Fibroblast of skin of right biceps (primary cell): ENCODE measurements around the gene TFDP1.
A peak's percentile ranks its signal among the peaks of the same experiment; 100 is the strongest.
"Not testable (repeated sequence)": the region's sequence is repeated elsewhere in the genome, so short reads cannot be mapped to it uniquely, and the experiment has no call there.

Source experiments
- DNase-seq: peaks from one replicate; pipeline ENCODE4 v3.0.0-alpha.2; 2013

The TFDP1 gene

DNA sequence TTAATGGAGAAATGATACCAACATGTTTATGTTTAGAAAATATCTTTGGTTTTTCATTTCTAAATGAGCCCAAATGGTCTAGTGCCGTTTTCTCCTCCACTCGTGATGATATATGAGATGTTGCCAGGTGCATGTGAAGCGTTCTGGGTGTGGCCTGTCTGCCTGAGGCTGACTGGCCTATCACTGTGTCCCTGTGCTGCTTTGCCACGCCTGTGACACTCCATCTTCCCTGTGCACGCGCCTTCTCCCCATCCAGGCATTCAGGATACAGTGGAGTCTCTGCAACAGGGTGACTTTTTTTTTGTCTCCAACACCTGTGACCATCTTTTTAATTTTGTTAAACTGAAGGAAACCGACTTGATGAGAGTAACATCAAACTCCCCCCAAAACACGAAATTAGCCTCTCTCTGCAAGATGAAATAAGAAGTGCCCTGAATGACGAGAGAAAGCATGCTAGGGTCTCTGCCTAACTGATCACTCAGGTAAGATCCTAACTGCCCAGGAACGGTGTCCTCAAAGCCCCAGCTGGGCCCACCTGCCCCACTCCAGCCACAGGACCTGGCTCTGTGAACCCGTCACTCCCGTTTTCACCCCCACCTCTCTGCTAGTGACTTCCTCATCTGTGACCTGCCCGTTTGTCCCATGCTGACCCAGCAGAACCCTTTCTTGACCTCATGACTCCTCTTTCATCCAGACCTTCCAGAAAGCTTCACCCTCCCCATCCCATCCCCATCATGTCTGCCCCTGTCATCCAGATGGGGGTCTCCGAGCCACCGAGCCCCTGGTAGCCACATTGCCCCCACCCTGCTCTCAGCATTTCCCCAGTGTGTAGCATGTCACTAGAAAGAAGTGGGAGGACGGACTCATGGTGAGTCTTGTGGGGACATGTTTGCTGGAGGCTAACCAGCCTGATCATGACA lies 33.2 kb upstream of the TFDP1 start:
- no peak for DNase-seq

DNA sequence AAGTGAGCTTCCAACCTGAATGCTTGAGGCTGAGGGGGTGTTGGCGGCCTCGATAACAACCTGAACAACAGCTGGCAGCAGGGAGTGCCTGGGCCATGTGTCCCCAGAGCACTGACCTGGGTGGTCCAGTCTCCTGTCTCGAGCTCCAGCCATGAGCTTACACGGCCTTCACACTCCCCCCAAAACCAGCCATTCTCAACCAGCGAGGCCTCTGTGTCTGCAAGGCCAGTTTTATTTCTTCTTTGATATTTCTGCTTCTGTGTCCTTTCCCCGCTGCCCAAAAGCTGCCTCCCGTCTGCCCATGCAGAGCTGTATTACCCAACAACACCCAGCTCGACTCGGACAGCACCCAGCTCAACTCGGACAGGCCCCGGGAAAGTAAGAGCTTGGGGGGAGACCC lies 32.5 kb upstream of the TFDP1 start:
- DNase-seq, result no peak

DNA sequence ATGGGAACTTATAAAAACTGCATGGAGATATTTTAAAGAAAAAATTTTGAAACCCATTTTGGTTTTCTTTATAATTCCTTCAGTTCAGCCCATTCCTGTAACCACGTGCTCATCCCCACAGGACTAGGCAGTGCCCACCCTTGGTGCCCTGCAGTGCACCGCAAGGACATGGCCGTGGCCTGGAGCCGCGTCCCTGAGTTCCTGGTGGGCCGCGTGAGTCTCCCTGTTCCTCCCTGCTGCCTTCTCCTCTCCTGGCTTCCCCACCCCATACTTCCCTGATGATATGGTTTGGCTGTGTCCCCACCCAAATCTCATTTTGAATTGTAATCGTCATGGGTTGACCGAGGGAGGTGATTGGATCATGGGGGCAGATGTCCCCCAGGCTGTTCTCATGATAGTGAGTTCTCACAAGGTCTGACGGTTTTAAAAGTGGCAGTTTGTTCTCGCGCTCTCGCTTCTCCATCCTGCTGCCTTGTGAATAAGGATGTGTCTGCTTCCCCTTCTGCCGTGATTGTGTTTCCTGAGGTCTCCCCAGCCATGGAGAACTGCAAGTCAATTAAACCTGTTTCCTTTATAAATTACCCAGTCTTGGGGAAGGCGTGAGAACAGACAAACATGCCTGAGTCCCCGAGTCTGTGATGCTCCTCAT lies 31.6 kb upstream of the TFDP1 start:
- DNase-seq, result no peak

DNA sequence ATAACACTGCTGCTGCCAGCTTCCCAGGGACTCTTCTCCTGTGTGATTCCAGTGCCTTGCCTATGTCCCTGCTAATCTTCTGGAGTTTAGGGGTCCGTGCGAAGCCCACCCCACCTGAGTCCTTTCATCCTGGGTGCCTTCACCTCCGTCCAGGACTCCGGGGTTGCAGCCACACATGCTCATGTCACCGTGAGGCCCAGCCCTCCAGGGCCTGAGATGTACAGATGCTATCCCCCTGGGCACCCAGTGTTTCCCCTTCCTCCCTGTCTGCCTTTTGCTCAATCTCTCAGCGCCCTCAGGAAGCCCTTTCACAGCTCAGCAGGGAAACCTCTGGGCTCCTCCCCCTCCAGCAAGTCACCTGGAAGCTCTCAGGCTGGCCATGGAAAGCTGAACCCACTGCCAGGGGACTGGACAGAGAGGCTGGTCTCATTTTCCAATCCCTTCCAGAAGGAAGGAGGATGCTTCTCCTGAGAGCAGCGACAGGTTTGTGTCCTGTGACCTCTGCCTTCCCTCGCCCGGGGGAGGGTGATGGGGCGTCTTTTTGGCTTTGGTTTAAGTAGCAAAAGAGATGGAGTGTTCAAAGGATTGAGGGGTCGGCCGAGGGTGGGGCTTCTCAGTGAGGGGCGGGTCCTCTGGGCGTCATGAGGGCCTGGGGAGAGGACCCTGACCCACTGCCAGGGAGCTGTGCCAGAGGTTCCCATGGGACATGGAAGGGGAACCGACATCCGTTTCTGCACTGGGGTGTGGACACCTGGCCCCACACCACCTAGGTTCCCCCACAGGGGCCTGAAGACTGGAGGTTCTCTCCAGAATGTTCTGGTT lies 30.8 kb upstream of the TFDP1 start:
- no peak for DNase-seq

DNA sequence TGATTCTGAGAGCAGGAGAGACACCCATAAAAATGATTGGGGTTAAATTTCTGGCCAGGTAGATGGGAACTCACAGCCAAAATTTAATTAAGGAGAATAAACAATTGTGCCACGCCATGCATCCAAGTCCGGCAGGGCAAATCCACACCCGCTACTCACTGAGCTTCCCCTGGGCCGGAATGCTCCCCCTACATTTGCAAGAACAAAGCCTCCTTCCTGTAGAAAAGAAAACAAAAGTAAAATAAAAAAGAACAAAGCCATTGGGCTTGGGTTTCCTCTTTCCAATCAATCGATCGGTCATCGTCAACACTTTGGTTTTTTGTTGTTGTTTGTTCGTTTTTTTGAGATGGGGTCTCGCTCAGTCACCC lies 30.2 kb upstream of the TFDP1 start:
- no peak for DNase-seq

DNA sequence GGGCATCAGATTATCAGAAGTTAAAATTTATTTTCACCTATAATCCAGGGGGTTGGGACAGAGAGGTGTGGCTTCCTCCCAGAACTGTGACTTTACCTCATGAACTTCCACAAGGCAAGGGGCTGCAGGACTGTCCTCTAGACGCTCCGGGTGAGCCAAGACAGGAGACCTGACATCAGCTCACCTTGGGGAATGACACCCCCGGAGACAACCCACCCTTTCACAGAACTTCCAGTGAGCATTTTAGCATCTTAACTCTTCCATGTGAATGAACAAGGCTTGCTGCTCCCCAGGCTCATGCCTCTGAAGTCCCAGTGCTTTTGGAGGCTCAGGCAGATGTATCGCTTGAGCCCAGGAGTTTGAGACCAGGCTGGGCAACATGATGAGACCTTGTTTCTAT lies 29.4 kb upstream of the TFDP1 start:
- DNase-seq, result no peak

DNA sequence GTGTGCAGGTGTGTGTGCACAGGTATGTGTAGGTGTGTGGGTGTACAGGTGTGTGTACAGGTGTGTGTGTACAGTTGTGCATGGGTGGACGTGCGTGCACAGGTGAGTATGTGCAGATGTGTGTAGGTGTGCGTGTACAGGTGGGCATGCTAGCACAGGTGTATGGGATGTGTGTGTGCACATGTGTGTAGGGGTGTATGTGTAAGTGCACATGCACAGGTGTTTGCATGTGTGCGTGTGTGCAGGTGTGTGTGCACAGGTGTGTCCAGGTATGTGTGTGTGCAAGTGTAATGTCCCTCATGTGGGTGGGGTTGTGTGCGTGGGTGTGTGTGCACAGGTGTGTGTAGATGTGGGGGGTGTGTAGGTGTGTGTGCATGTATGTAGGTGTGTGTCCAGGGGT lies 27.5 kb upstream of the TFDP1 start:
- DNase-seq, result no peak

DNA sequence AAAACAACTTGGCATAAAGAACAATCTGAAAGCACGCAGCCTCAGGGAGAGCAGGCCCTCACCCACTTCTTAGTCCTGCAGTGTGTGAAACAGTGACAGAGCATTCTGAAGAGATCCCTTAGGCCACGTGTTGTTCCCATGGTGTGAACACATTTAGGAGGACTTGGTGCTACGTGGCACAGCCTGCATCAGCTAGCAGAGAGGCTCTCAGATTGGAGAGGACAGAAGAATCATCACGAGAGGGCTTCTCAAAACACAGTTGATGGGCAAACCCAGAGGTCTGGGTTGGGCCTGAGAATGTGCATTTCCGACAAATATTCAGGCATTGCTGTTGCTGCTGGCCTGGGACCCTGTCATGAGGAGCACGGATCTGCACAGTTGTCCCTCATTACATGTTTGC lies 26.1 kb upstream of the TFDP1 start:
- no peak for DNase-seq

DNA sequence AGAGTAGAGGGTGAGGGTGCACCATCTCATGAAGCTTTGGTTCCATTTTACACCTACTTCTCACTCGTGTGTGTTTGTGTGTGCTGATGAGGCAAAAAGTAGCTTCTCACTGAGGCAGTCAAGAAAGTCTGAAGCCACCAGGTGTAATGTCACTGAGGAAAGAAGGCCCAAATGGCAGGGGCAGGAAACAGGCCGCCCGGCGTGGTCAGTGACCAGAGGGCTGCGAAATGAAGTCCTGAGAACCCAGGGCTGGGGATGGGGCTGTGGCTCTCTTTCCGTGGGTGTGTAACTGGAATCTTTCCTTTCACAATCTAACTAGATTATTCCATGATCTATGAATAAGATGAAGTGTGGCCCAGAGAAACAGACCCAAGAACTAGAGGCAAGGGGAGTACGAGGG lies 25.5 kb upstream of the TFDP1 start:
- DNase-seq, result no peak

DNA sequence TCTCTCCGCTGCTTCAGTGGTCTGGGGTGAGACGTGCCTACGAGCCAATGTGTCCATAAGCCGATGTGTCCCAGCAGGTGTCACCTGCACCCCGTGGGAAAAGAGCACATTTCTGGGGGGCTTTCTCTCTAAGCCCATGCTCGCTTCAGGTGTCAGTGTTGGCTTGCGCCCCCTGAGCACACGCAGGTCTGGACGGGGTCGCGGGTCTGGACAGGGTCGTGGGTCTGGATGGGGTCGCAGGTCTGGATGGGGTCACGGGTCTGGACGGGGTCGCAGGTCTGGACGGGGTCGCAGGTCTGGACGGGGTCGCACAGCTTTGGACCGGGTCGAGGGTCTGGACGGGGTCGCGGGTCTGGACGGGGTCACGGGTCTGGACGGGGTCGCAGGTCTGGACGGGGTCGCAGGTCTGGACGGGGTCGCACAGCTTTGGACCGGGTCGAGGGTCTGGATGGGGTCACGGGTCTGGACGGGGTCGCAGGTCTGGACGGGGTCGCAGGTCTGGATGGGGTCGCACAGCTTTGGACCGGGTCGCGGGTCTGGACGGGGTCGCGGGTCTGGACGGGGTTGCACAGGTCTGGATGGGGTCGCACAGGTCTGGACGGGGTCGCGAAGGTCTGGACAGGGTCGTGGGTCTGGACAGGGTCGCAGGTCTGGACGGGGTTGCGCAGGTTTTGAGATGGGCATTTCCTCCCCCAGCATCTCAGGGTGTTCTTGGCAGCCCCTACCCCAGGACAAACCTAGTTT lies 24.5 kb upstream of the TFDP1 start:
- no peak for DNase-seq

DNA sequence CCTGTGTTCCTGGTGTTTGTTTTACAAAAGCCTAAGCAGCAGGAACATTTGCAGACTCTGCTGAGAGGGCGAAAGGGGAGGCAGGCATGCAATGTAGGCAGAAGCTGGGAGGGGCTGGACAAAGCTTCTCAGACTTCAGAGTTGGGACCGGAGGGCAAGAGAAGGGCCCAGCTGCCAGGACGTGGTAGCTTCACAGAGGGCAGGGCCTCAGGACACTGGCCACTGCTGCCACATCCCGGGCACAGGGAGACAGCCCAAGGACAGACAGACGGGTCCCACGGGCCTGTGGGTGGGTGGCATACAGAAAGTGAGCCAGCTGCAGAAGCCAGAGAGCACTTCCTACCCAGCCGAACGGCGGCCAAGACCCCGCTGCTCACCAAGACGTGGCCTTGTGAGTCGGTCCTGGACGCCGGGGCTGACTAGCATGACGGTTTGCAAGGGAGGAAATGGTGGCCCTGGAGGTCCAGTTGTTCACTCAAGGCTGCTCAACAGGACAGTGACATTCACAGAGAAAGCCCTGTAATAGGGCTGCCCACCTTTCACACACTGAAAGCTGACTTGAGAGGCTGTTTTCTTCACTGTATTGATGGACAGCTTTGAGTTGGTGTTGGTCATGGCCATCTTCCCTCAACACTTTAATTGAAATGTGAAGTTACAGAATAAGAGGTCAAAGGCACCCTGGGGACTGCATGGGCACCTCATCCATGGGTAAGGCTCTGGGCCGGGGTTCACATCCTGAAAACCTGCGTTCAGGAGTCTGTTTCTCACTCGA lies 23.7 kb upstream of the TFDP1 start:
- DNase-seq, result no peak

DNA sequence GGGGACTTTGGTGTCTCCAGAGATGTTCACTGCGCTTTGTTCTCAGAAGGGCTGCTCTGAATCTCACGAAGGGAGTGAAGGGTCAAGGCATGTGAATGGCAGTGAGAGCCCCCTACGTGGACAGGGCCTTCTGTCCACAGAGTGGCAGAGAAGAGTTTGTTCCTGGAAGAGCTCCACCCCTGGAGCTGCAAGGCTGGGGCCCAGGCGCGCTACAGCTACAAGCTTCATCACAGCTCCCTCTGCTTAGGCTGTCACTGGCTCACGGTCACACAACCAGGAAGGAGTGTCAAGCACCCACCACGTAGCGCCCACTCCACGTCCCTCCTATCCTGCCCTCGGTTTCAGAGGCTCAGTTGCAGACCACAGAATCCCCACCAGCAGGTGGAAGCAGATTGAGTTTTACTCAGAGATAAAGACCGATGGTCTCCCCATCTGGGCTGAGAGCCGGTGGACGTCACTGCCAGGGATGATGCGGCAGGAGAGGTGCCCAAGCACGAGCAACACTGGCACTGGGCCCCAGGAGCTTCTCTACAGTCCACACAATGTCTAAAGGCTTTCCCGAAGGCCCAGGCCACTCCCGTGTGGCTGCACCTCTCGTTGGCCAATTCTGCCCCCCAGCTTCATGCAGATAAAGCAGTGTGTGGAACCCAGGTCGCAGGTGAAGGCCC lies 23.0 kb upstream of the TFDP1 start:
- no peak for DNase-seq

DNA sequence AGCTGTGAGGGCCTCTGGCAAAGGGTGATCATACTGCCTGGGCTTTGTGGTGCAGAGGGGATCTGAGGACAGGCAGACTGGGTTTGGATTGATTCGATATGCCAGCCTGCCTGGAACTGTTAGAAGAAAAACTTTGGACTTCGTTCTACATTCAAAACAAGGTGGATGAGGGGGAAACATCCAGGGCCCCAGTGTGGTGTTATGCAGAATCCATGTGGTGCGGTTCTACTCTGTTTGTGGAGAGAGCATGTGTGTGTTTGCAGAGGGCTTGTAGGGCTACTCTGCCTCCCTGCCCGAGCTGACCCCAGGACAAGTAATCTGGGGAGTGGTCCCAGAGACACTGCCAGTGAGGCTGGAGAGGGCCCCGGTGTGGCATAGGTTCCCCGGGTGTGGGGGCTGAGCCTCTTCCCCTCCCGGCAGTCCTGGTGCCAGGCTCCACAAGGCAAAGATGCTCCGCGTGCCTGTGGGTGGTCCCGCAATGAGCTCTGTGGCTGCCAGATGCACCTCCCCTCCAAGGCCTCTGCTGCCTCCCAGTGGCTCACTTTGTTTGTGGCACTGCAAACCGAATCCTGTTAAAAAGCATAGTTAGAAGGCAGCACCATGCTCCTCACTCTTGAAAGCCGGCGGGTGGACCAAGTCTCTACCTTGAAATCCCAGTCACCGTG lies 22.3 kb upstream of the TFDP1 start:
- peak; percentile 76 for DNase-seq

DNA sequence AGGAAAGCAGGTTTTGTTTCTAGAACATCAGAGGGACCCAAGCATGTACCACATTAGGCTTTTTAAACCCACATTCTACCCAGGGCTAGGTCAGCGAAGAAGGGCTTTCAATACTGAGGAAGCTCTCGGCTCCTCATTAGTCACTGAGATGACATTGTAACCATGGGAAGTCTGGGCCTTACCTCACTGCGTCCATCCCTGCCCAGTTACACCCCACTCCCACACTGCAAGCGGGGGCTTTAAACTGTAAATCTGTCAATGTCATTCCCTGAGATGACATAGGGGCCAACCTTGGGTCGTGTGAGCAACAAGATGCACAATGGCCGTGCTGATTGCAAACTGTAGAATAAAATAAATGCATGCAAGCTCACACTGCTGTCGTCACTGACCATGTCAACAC lies 21.7 kb upstream of the TFDP1 start:
- no peak for DNase-seq

DNA sequence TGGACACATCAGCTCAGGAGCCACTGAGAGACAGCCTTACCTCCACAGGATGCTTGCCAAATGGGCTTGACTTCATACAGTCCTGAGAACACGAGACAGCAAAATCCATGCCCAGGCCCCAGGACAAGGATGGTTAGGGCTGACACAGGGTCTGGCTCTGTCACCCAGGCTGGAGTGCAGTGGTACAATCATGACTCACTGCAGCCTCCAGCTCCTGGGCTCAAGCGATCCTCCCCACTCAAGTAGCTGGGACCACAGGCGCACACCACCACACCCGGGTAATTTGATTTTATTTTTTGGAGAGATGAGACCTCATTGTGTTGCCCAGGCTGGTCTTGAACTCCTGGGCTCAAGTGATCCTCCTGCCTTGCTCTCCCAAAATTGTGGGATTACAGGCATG lies 21.0 kb upstream of the TFDP1 start:
- DNase-seq, result not testable (repeated sequence)

DNA sequence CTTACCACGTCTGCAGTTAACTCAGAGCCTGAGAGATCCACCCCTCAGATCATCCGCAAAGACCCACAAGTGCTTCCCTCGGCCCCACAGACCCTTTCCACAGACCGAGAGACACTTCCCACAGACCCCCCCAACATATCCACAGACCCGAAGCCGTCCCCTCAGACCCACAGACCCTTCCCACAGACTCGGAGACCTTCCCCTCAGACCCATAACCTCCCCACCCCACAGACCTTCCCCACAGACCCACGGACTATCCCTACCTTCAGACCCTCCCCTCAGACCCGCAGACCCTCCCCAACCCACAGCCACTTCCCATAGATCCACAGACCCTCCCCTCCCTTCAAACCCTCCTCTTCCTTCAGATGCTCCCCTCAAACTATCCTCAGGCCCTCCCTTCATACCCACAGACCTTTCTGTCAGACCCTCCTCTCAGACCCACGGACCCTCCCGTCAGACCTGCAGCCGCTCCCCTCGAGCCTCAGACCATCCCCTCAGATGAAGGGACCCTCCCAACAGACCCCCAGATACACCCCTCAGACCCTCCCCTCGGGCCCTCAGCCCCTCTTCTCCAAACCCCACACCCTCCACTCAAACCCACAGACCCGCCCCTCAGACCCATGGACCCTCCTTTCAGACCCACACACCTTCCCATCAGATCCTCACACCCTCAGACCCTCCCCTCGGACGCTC lies 20.1 kb upstream of the TFDP1 start:
- no peak for DNase-seq

DNA sequence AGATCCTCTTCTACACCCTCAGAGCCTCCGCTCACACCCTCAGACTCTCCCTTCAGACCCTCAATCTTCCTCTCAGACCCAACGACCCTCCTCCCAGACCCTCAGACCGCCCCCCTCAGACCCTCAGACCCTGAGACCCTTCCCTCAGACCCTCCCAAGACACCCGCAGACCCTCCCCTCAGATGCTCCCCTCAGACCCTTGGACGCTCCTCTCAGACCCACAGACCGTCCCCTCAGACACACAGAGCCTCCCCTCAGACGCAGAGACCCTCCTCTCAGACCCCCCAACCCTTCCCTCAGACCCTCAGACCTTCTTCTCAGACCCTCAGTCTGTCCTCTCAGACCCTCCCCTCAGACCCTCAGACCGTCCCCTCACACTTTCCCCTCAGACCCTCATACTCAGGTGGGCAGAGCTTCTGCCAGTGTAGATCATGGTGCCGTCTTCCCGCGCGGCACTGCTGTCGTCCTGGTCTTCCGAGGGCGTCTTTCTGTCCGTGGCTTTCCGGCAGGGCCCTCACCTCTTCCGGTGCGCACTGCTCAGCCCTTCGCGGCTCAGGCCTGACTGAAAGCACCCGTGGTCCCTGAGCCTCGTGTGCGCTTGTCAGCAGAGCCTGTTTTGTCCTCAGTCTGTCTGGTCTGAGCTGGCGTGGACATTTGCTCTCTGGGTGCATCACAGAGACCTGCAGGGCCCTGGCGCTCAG lies 18.9 kb upstream of the TFDP1 start:
- no peak for DNase-seq

DNA sequence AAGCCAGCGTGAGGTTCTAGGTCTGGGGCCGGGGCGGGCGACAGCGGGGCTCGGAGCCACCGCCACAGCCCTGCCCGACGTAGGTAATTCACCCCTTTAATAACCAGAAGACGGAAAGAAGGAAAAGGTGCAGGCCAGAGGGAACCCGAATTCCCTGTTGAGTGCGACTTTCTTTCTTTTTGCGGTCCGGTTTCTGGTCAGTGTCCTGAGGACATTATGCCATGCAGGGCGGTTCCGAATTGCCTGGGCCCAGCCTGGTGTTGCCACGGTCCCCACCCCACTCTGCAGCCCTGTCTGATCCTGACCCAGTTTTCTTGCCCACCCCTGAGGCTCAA lies 18.4 kb upstream of the TFDP1 start:
- DNase-seq, result no peak

DNA sequence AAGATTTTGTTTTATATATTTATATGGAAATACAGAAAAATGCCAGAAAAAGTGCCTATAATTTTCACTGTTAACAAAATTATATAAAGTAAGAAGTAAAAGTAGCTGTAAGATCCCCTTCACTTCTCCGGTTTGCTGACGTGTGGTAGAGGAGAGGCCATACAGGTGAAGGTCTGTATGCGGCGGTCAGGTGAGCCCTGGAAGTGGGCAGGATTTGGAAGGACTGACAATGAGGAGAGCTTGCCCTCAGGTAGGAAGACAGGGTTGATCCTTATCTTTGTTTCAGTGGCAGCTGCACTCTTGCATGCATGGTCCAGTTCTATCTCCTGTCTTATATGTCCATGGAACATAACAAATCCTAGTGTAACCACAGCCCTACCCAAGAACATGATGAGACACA lies 16.9 kb upstream of the TFDP1 start:
- no peak for DNase-seq

DNA sequence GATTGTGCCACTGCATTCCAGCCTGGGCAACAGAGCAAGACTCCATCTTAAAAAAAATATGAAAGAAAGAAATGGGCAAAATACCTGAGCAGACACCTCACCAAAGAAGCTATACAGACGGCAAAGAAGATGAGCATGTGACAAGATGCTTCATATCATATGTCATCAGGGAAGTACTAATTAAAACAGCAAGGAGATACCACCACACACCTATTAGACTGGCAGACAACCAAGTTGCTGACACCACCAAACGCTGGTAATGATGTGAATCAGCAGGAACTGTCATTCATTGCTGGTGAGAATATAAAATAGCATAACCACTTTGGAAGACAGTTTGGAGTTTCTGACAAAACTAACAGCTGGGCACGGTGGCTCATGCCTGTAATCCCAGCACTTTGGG lies 11.5 kb upstream of the TFDP1 start:
- DNase-seq, result no peak
